Rectal smooth muscle tissue (tissue), 1 donor: ENCODE data around the gene EPHA6.

Source experiments
- H3K27ac ChIP-seq: one replicate; pipeline ENCODE4 v1.7.0; 2013; ENCODE audit warnings: low read depth, low read length, inconsistent platforms
- H3K27me3 ChIP-seq: one replicate; pipeline ENCODE4 v1.7.0; 2013; ENCODE audit warnings: low read length; ENCODE audit not compliant: control insufficient read depth, insufficient read depth
- H3K36me3 ChIP-seq: one replicate; pipeline ENCODE4 v1.7.0; 2013; ENCODE audit warnings: low read length; ENCODE audit not compliant: control insufficient read depth, insufficient read depth
- H3K4me1 ChIP-seq: one replicate; pipeline ENCODE4 v1.7.0; 2013; ENCODE audit warnings: low read length; ENCODE audit not compliant: control insufficient read depth, insufficient read depth
- H3K4me3 ChIP-seq: one replicate; pipeline ENCODE4 v1.7.0; 2013; ENCODE audit warnings: low read length
- H3K9ac ChIP-seq: one replicate; pipeline ENCODE4 v1.7.0; 2013; ENCODE audit warnings: low read length

The EPHA6 gene

DNA sequence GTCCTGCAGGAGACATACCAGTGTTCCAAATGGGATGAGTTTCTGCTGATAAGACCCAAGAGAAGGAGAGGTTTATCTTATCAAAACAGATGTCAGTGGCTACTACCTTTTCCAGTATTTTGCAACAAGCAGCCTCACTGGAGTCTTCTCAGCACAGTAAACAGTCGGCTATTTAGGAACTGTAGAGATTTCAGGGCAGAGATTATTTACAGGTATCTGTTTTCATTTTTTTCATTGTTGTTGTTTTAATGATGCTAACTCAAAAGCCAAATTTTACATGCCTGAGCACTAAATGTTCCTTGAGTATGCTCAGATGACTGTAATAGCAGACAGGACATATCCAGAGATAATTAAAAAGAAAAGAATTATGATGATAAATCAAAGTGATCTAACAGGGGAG lies 252.1 kb downstream of the EPHA6 start:
- H3K9ac ChIP-seq = no peak overlapping the region
- H3K27me3 ChIP-seq = no peaks in the 10 kb centered on the region
- peaks cover 2% of the 10 kb centered on the region for H3K4me1 ChIP-seq
- no peak overlapping the region for H3K27ac ChIP-seq
- no peak overlapping the region for H3K4me3 ChIP-seq
- H3K36me3 ChIP-seq = no peaks in the 10 kb centered on the region

DNA sequence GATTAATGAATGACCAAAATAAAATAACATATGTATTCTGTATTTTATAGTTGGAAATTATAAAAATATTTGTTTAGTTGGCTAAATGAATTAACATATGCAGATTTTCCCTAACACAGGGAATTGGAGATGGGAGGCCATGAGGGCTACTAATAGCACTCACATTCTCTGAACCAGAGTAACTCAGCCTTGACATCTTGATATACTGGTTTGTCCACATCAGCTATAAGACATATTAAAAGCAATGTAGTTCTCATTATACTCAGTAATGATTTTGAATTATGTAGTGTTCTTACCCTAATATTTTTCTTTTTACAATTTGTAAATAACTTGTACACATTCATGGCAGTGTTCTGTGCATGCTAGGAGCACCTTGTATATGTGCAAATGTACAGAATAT lies 255.9 kb downstream of the EPHA6 start:
- Histone ChIP-seq H3K9ac (no peak overlapping the region), H3K27ac (no peak overlapping the region), H3K4me1 (no peaks in the 10 kb centered on the region), H3K27me3 (no peaks in the 10 kb centered on the region), H3K4me3 (no peak overlapping the region), H3K36me3 (no peaks in the 10 kb centered on the region)

DNA sequence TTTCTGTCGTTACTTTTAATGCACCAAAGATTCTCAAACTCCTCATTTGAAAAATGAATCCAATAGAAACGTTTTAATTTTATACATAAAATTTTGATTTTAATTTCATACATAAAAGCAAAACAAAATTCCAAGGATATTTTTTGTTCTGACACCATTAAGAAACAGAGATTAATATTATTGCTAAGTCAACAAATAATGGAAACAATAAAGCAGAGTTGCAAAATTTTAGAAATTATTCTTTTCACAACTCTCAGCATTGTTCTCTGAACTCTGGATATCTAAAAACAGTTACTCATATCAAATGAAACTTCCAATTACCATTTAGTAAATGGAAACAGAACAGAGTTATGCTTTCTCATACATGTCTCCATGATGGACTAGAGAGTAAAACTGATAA lies 260.2 kb downstream of the EPHA6 start:
- peaks cover 2% of the 10 kb centered on the region for H3K4me1 ChIP-seq
- H3K27ac ChIP-seq = no peak overlapping the region
- no peak overlapping the region for H3K9ac ChIP-seq
- H3K27me3 ChIP-seq = no peaks in the 10 kb centered on the region
- H3K4me3 ChIP-seq = no peak overlapping the region
- no peaks in the 10 kb centered on the region for H3K36me3 ChIP-seq

DNA sequence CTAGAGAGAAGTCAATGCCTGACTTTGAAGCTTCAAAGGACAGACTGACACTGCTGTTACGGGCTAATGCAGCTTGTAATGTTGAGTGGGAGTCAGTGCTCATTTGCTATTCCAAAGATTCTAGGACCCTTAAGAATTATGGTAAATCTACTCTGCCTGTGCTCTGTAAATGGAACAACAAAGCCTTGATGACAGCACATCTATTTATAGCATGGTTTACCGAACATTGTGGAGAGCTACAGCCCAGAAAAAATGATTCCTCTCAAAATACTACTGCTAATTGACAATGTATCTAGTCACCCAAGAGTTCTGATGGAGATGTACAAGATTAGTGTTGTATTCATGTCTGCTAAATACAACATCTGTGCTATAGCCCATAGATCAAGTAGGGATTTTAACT lies 262.3 kb downstream of the EPHA6 start:
- peaks cover 2% of the 10 kb centered on the region for H3K4me1 ChIP-seq
- H3K27me3 ChIP-seq = no peaks in the 10 kb centered on the region
- no peak overlapping the region for H3K4me3 ChIP-seq
- no peaks in the 10 kb centered on the region for H3K36me3 ChIP-seq
- no peak overlapping the region for H3K9ac ChIP-seq
- no peak overlapping the region for H3K27ac ChIP-seq

DNA sequence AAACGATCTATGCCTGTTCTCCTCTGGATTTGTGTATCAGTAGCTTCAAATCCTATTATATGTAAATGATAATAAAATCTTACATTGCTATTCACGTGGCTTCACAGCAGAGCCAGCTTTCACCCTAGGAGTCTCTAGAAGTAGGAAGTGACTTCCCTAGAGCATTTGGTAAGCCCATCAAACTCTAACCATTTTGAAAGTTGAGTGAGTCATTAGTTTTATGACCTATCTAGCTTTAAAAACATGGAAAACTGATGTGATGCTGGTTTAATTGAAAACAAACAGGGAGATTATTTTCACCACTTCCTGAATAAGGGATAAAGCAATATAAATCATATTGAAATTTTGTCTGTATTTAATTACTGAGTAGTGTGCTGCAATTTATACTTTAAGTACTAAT lies 275.2 kb downstream of the EPHA6 start:
- no peak overlapping the region for H3K4me3 ChIP-seq
- H3K4me1 ChIP-seq = no peaks in the 10 kb centered on the region
- no peaks in the 10 kb centered on the region for H3K36me3 ChIP-seq
- no peaks in the 10 kb centered on the region for H3K27me3 ChIP-seq
- H3K9ac ChIP-seq = no peak overlapping the region
- H3K27ac ChIP-seq = no peak overlapping the region

DNA sequence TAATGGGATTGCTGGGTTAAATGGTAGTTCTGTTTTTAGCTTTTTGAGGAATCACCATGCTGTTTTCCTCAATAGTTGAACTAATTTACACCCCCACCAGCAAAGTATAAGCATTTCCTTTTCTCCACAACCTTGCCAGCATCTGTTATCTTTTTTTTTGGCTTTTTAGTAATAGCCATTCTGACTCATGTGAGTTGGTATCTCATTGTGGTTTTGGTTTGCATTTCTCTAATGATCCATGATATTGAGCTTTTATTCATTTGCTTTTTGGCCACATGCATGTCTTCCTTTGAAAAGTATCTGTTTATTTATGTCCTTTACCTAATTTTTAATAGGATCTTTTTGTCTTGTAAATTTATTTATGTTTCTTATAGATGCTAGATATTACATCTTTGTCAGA lies 288.2 kb downstream of the EPHA6 start:
- Histone ChIP-seq H3K4me1 (no peaks in the 10 kb centered on the region), H3K27me3 (no peaks in the 10 kb centered on the region), H3K27ac (no peak overlapping the region), H3K9ac (no peak overlapping the region), H3K4me3 (no peak overlapping the region), H3K36me3 (no peaks in the 10 kb centered on the region)

DNA sequence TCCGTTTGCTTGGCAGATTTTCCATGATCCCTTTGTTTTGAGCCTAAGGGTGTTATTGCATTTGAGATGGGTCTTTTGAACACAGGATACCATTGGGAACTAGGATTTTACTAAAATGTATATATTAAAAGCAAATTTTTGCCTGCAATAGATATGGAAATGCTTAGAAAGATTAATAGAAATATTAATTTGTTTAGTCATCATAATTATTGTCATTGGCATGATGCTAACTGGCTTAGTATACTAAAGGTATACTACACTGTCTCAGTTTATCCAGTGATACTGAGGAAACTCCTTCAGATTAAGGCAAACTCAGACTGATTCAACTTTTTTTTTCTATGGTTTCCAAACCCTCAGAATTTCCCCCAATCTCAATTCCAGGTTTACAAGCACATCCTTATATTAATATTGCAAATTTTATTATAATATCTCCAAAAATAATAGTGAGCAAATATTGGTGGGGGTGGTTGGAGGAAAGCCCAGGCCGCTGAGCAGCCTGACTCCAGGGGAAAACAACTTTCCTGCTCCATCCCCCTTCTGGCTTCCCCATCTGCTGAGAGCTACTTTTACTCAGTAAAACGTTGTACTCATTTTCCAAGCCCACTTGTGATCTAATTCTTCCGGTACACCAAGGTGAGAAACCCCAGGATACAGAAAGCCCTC lies 291.7 kb downstream of the EPHA6 start:
- no peak overlapping the region for H3K27ac ChIP-seq
- peaks cover 8% of the 10 kb centered on the region for H3K4me1 ChIP-seq
- H3K9ac ChIP-seq = no peak overlapping the region
- no peaks in the 10 kb centered on the region for H3K27me3 ChIP-seq
- no peaks in the 10 kb centered on the region for H3K36me3 ChIP-seq
- no peak overlapping the region for H3K4me3 ChIP-seq

DNA sequence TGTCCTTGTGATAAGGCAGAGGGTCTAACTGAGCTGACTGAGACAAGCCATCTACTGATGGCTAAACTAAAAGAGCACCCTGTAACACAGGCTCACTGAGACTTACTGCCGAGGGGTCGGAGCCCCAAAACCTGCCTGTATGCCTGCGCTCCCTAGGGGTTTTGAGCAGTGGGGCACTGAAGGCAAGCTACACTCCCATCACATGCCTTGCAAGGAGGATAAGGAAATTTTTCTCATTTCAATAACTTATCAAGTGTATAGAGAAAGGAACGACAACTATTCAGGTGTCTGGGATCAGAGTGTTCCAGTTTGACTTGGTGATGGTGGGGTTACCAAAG lies 292.2 kb downstream of the EPHA6 start:
- Histone ChIP-seq H3K27me3 (no peaks in the 10 kb centered on the region), H3K9ac (no peak overlapping the region), H3K27ac (no peak overlapping the region), H3K4me3 (no peak overlapping the region), H3K36me3 (no peaks in the 10 kb centered on the region), H3K4me1 (peaks cover 8% of the 10 kb centered on the region)

DNA sequence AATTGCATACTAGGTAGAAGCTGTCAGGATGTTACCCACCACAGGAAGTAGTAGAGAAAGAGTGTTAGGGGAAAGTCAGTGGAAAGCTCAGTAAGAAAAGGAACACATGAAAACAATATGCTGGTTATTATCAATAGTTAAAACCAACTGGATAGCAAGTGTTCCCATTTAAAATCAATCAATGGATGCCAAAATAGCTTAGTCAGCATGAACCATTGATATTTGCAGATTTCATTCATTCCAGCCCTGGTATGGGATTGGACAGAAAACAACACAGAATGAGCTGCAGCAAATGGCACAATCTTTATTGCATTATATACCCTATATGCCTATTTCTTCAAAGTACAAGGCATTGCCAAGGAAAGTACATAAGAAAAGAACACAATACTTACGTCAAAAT lies 293.7 kb downstream of the EPHA6 start:
- no peak overlapping the region for H3K9ac ChIP-seq
- H3K4me3 ChIP-seq = no peak overlapping the region
- peaks cover 8% of the 10 kb centered on the region for H3K4me1 ChIP-seq
- H3K27me3 ChIP-seq = no peaks in the 10 kb centered on the region
- H3K27ac ChIP-seq = no peak overlapping the region
- H3K36me3 ChIP-seq = no peaks in the 10 kb centered on the region

DNA sequence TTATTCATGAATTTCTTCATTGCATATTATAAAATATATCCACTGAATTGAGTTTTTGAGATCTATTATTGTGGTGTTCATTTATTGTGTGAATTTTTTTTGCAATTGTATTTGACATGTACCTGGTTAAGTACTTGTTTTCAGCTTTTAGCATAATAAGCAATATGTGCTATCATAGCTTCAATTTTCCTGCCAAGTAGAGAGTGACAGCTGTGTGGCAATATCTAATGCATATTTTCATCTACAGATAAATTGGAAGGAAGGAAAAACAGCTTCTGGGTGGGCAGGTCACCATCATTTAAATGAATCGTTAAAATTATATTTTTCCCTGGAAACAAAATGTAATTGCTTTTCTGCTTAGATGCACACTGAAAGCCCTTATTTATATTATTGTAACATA lies 296.9 kb downstream of the EPHA6 start:
- H3K4me3 ChIP-seq = no peak overlapping the region
- no peak overlapping the region for H3K27ac ChIP-seq
- H3K9ac ChIP-seq = no peak overlapping the region
- no peaks in the 10 kb centered on the region for H3K36me3 ChIP-seq
- no peaks in the 10 kb centered on the region for H3K27me3 ChIP-seq
- peaks cover 8% of the 10 kb centered on the region for H3K4me1 ChIP-seq

DNA sequence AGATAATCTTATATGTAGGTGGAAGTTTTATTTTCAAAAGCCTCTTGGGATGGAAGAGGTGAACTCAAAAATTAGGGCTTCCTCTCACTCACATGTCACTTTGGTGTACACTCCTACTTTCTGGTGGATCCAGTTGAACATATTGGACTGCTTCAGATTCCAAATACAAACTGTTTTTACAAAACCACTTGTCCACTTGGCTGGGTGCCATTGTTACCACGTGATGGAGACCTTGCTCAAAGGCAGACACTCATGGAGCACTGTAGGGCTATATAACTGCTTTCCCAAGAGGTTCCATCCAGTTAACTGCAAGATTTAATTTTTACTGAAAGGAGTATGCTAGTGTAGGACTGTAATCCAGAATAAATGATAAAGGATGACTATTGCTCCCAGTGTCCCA lies 307.0 kb downstream of the EPHA6 start:
- H3K9ac ChIP-seq = no peak overlapping the region
- no peaks in the 10 kb centered on the region for H3K36me3 ChIP-seq
- no peak overlapping the region for H3K4me3 ChIP-seq
- no peak overlapping the region for H3K27ac ChIP-seq
- H3K4me1 ChIP-seq = no peaks in the 10 kb centered on the region
- H3K27me3 ChIP-seq = no peaks in the 10 kb centered on the region

DNA sequence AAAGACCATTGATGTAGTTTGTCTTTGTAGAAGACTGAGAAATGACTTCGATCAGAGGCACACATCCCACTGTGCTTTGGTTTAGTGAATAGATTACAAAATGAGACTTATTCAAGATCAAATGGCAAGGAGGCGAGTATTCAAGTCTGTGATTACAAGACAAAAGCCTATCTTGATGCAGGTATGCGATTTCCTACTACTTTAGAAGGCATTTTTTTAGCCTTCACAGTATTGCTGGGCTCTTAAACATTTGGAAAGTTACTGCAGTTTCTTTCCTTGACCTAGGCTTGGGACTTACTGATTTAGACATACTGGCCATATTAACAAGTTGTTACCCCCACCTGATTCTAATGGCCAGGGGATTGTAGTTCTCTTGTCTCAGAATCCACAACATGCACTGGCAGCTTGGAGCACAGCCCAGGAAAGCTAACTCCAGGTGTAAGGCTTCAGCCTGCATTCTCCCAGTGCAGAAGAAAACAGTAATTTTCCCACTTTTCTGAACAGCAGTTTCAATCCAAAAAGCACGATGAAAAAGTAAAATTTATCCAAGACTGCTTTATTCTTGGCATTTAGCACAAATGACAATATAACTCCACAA lies 311.6 kb downstream of the EPHA6 start:
- no peak overlapping the region for H3K4me3 ChIP-seq

DNA sequence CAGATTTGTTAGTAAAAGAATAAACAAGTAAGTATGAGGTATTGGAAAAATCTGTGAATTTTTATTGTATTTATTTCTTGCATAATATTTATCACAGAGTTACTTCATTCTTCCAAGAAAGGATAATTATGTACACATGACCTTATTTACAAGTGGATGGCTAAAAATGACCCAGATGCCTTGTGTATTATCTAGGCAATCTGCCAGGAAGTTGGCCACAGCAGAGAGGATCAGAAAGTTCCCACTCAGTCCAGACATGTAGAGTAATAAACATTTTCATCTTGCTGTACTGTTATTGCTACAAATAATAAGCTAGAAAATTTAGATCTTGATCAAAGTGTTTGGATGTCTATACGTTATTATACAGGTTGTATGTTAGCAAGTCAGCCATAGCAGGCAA lies 317.1 kb downstream of the EPHA6 start:
- Histone ChIP-seq H3K36me3 (no peaks in the 10 kb centered on the region), H3K27me3 (no peaks in the 10 kb centered on the region), H3K4me3 (no peak overlapping the region), H3K4me1 (peaks cover 3% of the 10 kb centered on the region), H3K9ac (no peak overlapping the region), H3K27ac (no peak overlapping the region)

More for the DNA sequence above, 311.6 kb downstream of the EPHA6 start:
- no peaks in the 10 kb centered on the region for H3K27me3 ChIP-seq
- H3K27ac ChIP-seq = no peak overlapping the region
- no peaks in the 10 kb centered on the region for H3K36me3 ChIP-seq
- H3K9ac ChIP-seq = no peak overlapping the region
- no peaks in the 10 kb centered on the region for H3K4me1 ChIP-seq
